22Rv1 (cell line): Measurements from ENCODE around the gene KIF3A.

Experiments used
- ZFX ChIP-seq: fragments of 450-650 bp; IDR thresholded peaks from 2 replicates; pipeline ENCODE4 v1.6.1; 2017; ENCODE audit warnings: antibody characterized with exemption, borderline replicate concordance
- TF ChIP-seq, protein P1 (sequence below): fragments of 450-650 bp; IDR thresholded peaks from 2 replicates; pipeline ENCODE4 v1.5.1; 2017; ENCODE audit warnings: mild to moderate bottlenecking

DNA sequence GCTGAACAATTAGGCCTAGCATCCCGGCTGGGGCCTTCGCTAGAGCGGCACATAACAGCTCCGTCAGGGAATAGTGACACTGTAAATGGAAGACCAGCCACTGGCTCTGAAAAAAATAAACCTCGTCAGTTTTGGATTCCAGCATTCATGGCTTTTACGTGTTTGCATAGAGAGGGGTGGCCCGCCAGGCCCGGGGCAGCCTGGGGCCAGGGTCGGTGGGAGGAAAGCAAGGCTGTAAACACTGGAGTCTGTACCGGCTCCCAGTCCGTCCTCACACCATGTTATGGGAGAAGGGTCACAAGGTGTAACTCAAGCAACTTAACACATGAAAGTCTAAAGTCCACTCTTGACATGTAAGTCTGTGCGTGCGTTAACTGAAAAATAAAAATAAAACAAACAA is 21.1 kb upstream of the KIF3A start:
- TF ChIP-seq, protein P1, sequence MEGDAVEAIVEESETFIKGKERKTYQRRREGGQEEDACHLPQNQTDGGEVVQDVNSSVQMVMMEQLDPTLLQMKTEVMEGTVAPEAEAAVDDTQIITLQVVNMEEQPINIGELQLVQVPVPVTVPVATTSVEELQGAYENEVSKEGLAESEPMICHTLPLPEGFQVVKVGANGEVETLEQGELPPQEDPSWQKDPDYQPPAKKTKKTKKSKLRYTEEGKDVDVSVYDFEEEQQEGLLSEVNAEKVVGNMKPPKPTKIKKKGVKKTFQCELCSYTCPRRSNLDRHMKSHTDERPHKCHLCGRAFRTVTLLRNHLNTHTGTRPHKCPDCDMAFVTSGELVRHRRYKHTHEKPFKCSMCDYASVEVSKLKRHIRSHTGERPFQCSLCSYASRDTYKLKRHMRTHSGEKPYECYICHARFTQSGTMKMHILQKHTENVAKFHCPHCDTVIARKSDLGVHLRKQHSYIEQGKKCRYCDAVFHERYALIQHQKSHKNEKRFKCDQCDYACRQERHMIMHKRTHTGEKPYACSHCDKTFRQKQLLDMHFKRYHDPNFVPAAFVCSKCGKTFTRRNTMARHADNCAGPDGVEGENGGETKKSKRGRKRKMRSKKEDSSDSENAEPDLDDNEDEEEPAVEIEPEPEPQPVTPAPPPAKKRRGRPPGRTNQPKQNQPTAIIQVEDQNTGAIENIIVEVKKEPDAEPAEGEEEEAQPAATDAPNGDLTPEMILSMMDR = no peak
- TF ChIP-seq ZFX = no peak
